IMR-90 (cell line): ENCODE measurements around the gene SERPINF2. TPM values are rescaled to one million over a fixed set of nuclear protein-coding genes. Genes with fewer than 3 reads are reported as not detected.

ENCODE experiments used
- ATAC-seq: fragments of 200-7000 bp; cut with Tn5 transposase; 2 replicates; pipeline ENCODE4 v1.9.1; 2020; ENCODE audit warnings: low read depth, mild to moderate bottlenecking, moderate library complexity
- Bru-seq: library from RNA; stranded (reverse); fragments of 400-500 nt; gene quantifications from one replicate; lab custom pipeline; 2021; lab: Mats Ljungman, UMichigan
- BruChase-seq, 2 experiments: library from RNA; stranded (reverse); fragments of 400-500 nt; gene quantifications; one replicate each; lab custom pipeline; 2021; lab: Mats Ljungman, UMichigan
- BruUV-seq: library from RNA; stranded (reverse); fragments of 400-500 nt; replicated peaks from 2 replicates; lab custom pipeline; 2021; lab: Mats Ljungman, UMichigan
- CTCF ChIA-PET: fragments of 300-600 bp; formaldehyde crosslinking; extraction: SDS; loops from one replicate; lab custom pipeline; 2021; ENCODE audit warnings: antibody characterized with exemption; lab: Yijun Ruan, JAX
- POLR2A ChIA-PET: fragments of 300-600 bp; sonication (Branson Sonifier 250); formaldehyde crosslinking; loops from one replicate; lab custom pipeline; 2022; ENCODE audit warnings: antibody characterized with exemption; ENCODE audit not compliant: unreplicated experiment; lab: Charles Lee
- DNase-seq: peaks from one replicate; pipeline ENCODE4 v3.0.0; 2013
- H2AFZ ChIP-seq: replicated peaks from 2 replicates; pipeline ENCODE3; 2013; ENCODE audit warnings: low read length, mild to moderate bottlenecking; ENCODE audit not compliant: poor library complexity
- H2AK5ac ChIP-seq: 2 replicates; pipeline ENCODE4 v1.6.1; 2013; ENCODE audit warnings: low read depth, low read length, inconsistent platforms
- H2AK9ac ChIP-seq: replicated peaks from 2 replicates; pipeline ENCODE3; 2013; ENCODE audit warnings: mild to moderate bottlenecking, low read depth, low read length, moderate library complexity; ENCODE audit not compliant: poor library complexity
- H2BK120ac ChIP-seq: 2 replicates; pipeline ENCODE4 v1.6.1; 2013; ENCODE audit warnings: low read depth, low read length, inconsistent platforms
- H2BK15ac ChIP-seq: 3 replicates; pipeline ENCODE4 v1.6.1; 2013; ENCODE audit warnings: low read depth, low read length, inconsistent platforms
- H2BK20ac ChIP-seq: 2 replicates; pipeline ENCODE4 v1.6.1; 2013; ENCODE audit warnings: low read depth, mild to moderate bottlenecking, inconsistent platforms, low read length, moderate library complexity
- H2BK5ac ChIP-seq: 2 replicates; pipeline ENCODE4 v1.6.1; 2013; ENCODE audit warnings: mild to moderate bottlenecking, low read depth, low read length, inconsistent platforms; ENCODE audit not compliant: poor library complexity, severe bottlenecking
- H3K14ac ChIP-seq: replicated peaks from 2 replicates; pipeline ENCODE4 v1.6.1; 2013; ENCODE audit warnings: low read depth, low read length, inconsistent platforms
- H3K18ac ChIP-seq: 2 replicates; pipeline ENCODE4 v1.6.1; 2013; ENCODE audit warnings: low read depth, low read length, control low read depth
- H3K23ac ChIP-seq: 2 replicates; pipeline ENCODE4 v1.6.1; 2013; ENCODE audit warnings: low read depth, low read length, inconsistent platforms
- H3K27ac ChIP-seq: 2 replicates; pipeline ENCODE4 v1.5.1; 2013; ENCODE audit warnings: mild to moderate bottlenecking, control low read depth, low read length; ENCODE audit not compliant: insufficient read depth
- H3K27me3 ChIP-seq: 2 replicates; pipeline ENCODE4 v1.6.1; 2013; ENCODE audit warnings: low read length; ENCODE audit not compliant: control insufficient read depth, insufficient read depth
- H3K36me3 ChIP-seq: 2 replicates; pipeline ENCODE4 v1.6.1; 2013; ENCODE audit warnings: low read length, mixed read lengths; ENCODE audit not compliant: control insufficient read depth, insufficient read depth
- H3K4ac ChIP-seq: 2 replicates; pipeline ENCODE4 v1.6.1; 2013; ENCODE audit warnings: low read depth, low read length, inconsistent platforms
- H3K4me1 ChIP-seq: 2 replicates; pipeline ENCODE4 v1.6.1; 2013; ENCODE audit warnings: low read length, mixed read lengths; ENCODE audit not compliant: control insufficient read depth, insufficient read depth
- H3K4me2 ChIP-seq: 2 replicates; pipeline ENCODE4 v1.6.1; 2013; ENCODE audit warnings: low read depth, mild to moderate bottlenecking, control low read depth, low read length, moderate library complexity
- H3K4me3 ChIP-seq: 2 replicates; pipeline ENCODE4 v1.5.1; 2013; ENCODE audit warnings: low read depth, mild to moderate bottlenecking, control low read depth, low read length, moderate library complexity; ENCODE audit not compliant: insufficient read depth
- H3K56ac ChIP-seq: 2 replicates; pipeline ENCODE4 v1.6.1; 2013; ENCODE audit warnings: low read length, inconsistent platforms; ENCODE audit not compliant: insufficient read depth; ENCODE audit errors: extremely low read depth
- H3K79me1 ChIP-seq, 2 experiments: 2 replicates each; pipeline ENCODE4 v1.6.1; 2013; ENCODE audit warnings: low read length in 2 of 2, inconsistent platforms in 1 of 2, low read depth in 1 of 2
- H3K9ac ChIP-seq: 2 replicates; pipeline ENCODE4 v1.6.1; 2013; ENCODE audit warnings: low read depth, low read length, control low read depth
- H3K9me1 ChIP-seq: 2 replicates; pipeline ENCODE4 v1.6.1; 2013; ENCODE audit warnings: low read length, inconsistent platforms; ENCODE audit not compliant: insufficient read depth
- H3K9me3 ChIP-seq: 2 replicates; pipeline ENCODE4 v1.6.1; 2013; ENCODE audit warnings: low read length; ENCODE audit not compliant: control insufficient read depth, insufficient read depth
- H4K20me1 ChIP-seq: 2 replicates; pipeline ENCODE4 v1.6.1; 2013; ENCODE audit warnings: low read length, inconsistent platforms; ENCODE audit not compliant: insufficient read depth
- H4K5ac ChIP-seq: 2 replicates; pipeline ENCODE4 v1.6.1; 2013; ENCODE audit warnings: mild to moderate bottlenecking, low read depth, low read length, control low read depth
- H4K8ac ChIP-seq, 2 experiments: 2 replicates each; pipeline ENCODE4 v1.6.1; 2013; ENCODE audit warnings: low read depth in 2 of 2, low read length in 2 of 2, control low read depth in 1 of 2, inconsistent platforms in 1 of 2
- H4K91ac ChIP-seq: 2 replicates; pipeline ENCODE4 v1.6.1; 2013; ENCODE audit warnings: low read depth, low read length, inconsistent platforms; ENCODE audit not compliant: insufficient read depth
- CTCF ChIP-seq: conservative IDR thresholded peaks from 2 replicates; pipeline ENCODE4 v1.5.1; 2012; ENCODE audit warnings: mild to moderate bottlenecking, low read depth, low read length, improper control_type of control experiment
- MAFK ChIP-seq: IDR thresholded peaks from 2 replicates; pipeline ENCODE4 v1.6.1; 2012; ENCODE audit warnings: low read depth, low read length, improper control_type of control experiment
- MAZ ChIP-seq: IDR thresholded peaks from 2 replicates; pipeline ENCODE4 v1.6.1; 2012; ENCODE audit warnings: low read depth, mild to moderate bottlenecking, low read length, improper control_type of control experiment, moderate library complexity, borderline replicate concordance
- MXI1 ChIP-seq: IDR thresholded peaks from 2 replicates; pipeline ENCODE4 v1.6.1; 2012; ENCODE audit warnings: low read depth, mild to moderate bottlenecking, low read length, moderate library complexity, borderline replicate concordance
- SMC3 ChIP-seq: fragments of 150-350 bp; IDR thresholded peaks from 2 replicates; pipeline ENCODE4 v1.6.1; 2016; ENCODE audit warnings: low read depth, mild to moderate bottlenecking, antibody characterized with exemption, low read length, moderate library complexity
- WGBS, 2 experiments: methylation state at CpG; one replicate each; pipeline versions ENCODE4 v1.1.5 to v1.1.7; 2013; ENCODE audit warnings: missing lambda C conversion rate in 2 of 2; ENCODE audit not compliant: insufficient read length in 1 of 2; ENCODE audit errors: extremely low coverage in 2 of 2; 5-methylcytosine and 5-hydroxymethylcytosine counted together
- dilution Hi-C: fragments of 300-500 bp; cut with HindIII; formaldehyde crosslinking; loops from one replicate; pipeline ENCODE4 v1.14.3; 2018; ENCODE audit warnings: low sequenced_read_pairs; ENCODE audit not compliant: unreplicated experiment
- in situ Hi-C: fragments of 300-500 bp; cut with MboI; formaldehyde crosslinking; loops from 3 replicates; pipeline ENCODE4 v1.14.3; 2019; ENCODE audit warnings: low sequenced_read_pairs, inconsistent platforms, mixed read lengths
- intact Hi-C: fragments of 100-400 bp; cut with micrococcal nuclease; formaldehyde crosslinking; loops from 2 replicates; pipeline ENCODE4 v1.10.0; 2022
- long read RNA-seq: library from polyadenylated mRNA; unstranded; transcript quantifications from one replicate; pipeline ENCODE4 v2.0.0, GENCODE V29; 2021; ENCODE audit not compliant: unreplicated experiment
- polyA plus RNA-seq, 3 experiments: library from polyadenylated mRNA; depleted of rRNA; stranded (reverse); fragments of >200 nt; gene quantifications; 2 replicates each; pipeline ENCODE4 v1.2.3, GENCODE V29; 2012; ENCODE audit warnings: low replicate concordance in 1 of 3
- total RNA-seq: library from RNA; depleted of rRNA; stranded (reverse); fragments of >200 nt; gene quantifications from 2 replicates; pipeline ENCODE4 v1.2.3, GENCODE V29; 2012; rRNA removed
- TF ChIP-seq, protein P1 (sequence below): fragments of 150-350 bp; IDR thresholded peaks from 2 replicates; pipeline ENCODE4 v1.6.1; 2017; ENCODE audit warnings: mild to moderate bottlenecking, antibody characterized with exemption, low read length, low read depth

Gene SERPINF2
- total RNA-seq (not detected in 2 replicates), polyA plus RNA-seq (2012; rRNA removed) (not detected in 2 replicates), Bru-seq, nascent RNA (percentile 23 among the genes with signal in this experiment), BruChase-seq, experiment 1, labeled RNA remaining after a 6-hour chase (percentile 33 among the genes with signal in this experiment), BruChase-seq, experiment 2, labeled RNA remaining after a 2-hour chase (percentile 21 among the genes with signal in this experiment)
- 0.02 TPM in 1 of 2 replicates, not detected in the other for polyA plus RNA-seq (2012; cell fraction: cytosol; rRNA removed)
- polyA plus RNA-seq (2012; cell fraction: nucleus; rRNA removed; ENCODE audit: low replicate concordance): 0.08 and 0.17 TPM in 2 replicates
- long read RNA-seq: 0 reads

DNA sequence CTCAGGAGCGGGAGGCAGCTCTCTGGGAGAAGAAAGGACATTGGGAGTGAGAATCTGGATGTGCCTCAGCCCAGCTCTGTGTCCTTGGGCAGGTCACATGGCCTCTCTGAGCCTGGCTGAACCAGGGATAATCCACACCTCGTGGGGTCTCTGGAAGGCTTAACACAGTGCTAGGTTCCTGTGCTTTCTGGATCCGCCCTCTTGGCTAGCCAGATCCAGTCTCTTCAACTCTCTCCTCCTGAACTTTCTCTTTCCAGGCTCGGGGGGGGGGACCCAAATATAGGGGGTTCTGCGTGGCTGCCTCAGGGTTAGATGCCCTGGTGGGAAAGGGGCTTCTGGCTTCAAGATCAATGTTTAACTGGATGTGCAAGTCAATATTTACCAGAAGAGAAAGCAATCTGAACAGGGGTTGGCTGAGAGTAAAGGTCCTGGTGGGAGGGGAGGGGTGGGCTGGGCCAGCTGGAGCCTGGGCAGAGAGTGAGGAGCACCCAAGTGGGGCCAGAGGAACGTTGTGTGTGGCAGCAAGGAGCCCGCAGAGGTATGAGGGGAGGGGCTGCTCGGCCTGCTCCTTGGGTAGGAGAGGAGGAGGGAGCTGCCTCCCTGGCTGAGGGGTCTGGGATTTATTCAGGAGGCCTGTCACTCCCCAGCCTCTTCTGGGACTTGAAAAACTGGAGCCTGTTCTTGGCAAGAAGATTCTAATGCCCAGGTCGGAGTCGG lies at the start of gene SERPINF2:
TSS of gene SERPINF2 (plus strand) at position 501 of the 717 bp plus-strand sequence. CDS start 2,125 bp downstream, outside the sequence.
- Histone ChIP-seq H3K9me1 (no peaks in the 10 kb centered on the region), H3K14ac (no peak within 1 kb of the TSS), H3K9ac (no peak within 1 kb of the TSS), H4K20me1 (no peaks in the 10 kb centered on the region), H3K23ac (no peak within 1 kb of the TSS), H4K8ac (no peak within 1 kb of the TSS), H4K91ac (no peak within 1 kb of the TSS), H3K36me3 (peaks cover 4% of the 10 kb centered on the region), H3K4me1 (no peaks in the 10 kb centered on the region; the same call in 1 of the 2 replicates), H2BK15ac (no peak within 1 kb of the TSS), H3K27ac (no peak within 1 kb of the TSS), H3K4ac (no peak within 1 kb of the TSS), H3K9me3 (no peaks in the 10 kb centered on the region), H3K4me2 (no peak within 1 kb of the TSS), H2AK9ac (no peak within 1 kb of the TSS), H3K18ac (no peak within 1 kb of the TSS), H3K79me1 (no peaks in the 10 kb centered on the region), H2AFZ (no peak within 1 kb of the TSS), H2BK5ac (no peak within 1 kb of the TSS), H2AK5ac (no peak within 1 kb of the TSS; the same call in 1 of the 2 replicates), H4K5ac (no peak within 1 kb of the TSS), H2BK20ac (no peak within 1 kb of the TSS), H2BK120ac (no peak within 1 kb of the TSS), H3K4me3 (no peak within 1 kb of the TSS), H3K56ac (no peak within 1 kb of the TSS), H3K27me3 (peaks cover 2% of the 10 kb centered on the region; the same call in 1 of the 2 replicates)
- WGBS, 2 experiments: 31% methylated on average over 3 of the region's 10 CpGs; no CpG with 5 or more reads in 1 of the 2 experiments
- in situ Hi-C loops (no loop called here), intact Hi-C loops (no loop called here), dilution Hi-C loops (no loop called here)
- DNase-seq (no peak), ATAC-seq (no peak)
- TF ChIP-seq MAZ (no peak), SMC3 (no peak), MAFK (no peak), CTCF (no peak), MXI1 (no peak)
- TF ChIP-seq, protein P1, sequence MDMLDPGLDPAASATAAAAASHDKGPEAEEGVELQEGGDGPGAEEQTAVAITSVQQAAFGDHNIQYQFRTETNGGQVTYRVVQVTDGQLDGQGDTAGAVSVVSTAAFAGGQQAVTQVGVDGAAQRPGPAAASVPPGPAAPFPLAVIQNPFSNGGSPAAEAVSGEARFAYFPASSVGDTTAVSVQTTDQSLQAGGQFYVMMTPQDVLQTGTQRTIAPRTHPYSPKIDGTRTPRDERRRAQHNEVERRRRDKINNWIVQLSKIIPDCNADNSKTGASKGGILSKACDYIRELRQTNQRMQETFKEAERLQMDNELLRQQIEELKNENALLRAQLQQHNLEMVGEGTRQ: no peak
- ChIA-PET POLR2A (no interaction called here), CTCF (no interaction called here)
- no TSS peak for BruUV-seq
